Measurements from ENCODE around the gene WNT11. TPM values are rescaled to one million over a fixed set of nuclear protein-coding genes. Genes with fewer than 3 reads are reported as not detected.

Gene WNT11
- polyA plus RNA-seq, 1 of the 3 experiments (the other 2 are of a cell fraction): 0.43 TPM

DNA sequence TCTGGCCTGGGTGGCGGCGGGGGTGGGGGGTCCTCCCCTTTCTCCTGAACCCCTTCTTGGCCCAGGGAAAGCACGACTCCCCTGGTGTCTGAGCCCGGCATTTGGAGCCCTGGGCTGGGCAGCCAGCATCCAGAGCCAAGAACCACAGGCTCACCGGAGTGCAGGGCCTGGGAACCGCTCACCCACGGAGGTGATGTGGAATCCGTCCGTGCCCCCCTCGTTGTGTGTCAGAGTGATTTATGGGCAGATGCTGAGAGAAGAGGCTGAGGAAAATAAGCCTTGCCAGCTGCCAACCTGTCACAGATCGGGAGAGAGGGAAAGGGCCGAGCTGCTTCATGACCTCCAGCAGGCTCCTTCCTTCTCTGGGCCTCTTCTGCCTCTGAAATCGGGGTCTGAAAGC lies 33.7 kb downstream of the WNT11 start:
- Histone ChIP-seq H2AFZ (ENCODE audit: low read depth) (no peak overlapping the region), H3K9me2 (no peaks in the 10 kb centered on the region), H3K79me2 (ENCODE audit: insufficient read depth) (no peaks in the 10 kb centered on the region), H3K4me3 (ENCODE audit: low read depth in 2 of 2, low read length in 1 of 2) (no peak overlapping the region), H3K9me3 (no peaks in the 10 kb centered on the region), H4K20me1 (ENCODE audit: insufficient read depth) (no peaks in the 10 kb centered on the region), H3K36me3 (replicated peaks in 1 of 2; ENCODE audit: control insufficient read depth in 1 of 2, insufficient read depth in 2 of 2, low read length in 1 of 2) (no peaks in the 10 kb centered on the region), H3K4me2 (no peak overlapping the region), H3F3A (replicated peaks; ENCODE audit: insufficient read depth) (no peaks in the 10 kb centered on the region), H3K27me3 (ENCODE audit: insufficient read depth) (no peaks in the 10 kb centered on the region), H3K9ac (no peak overlapping the region), H3K27ac (ENCODE audit: low read depth in 2 of 2, low read length in 1 of 2) (no peak overlapping the region), H3K4me1 (ENCODE audit: control insufficient read depth in 1 of 2, insufficient read depth in 2 of 2, low read depth in 1 of 2, low read length in 1 of 2) (peaks cover 0 to 26% of the 10 kb centered on the region in 2 experiments; a peak in 1 of 4 replicates)
- ChIA-PET POLR2A (no interaction called here), CTCF (interaction anchor here (1.5 kb wide), 1 partner anchor 37 kb away, joined by 7 read pairs; no protein-coding TSS in a partner anchor)
- TF ChIP-seq SMC3 (IDR thresholded peaks at IDR 0.05; ENCODE audit: low read depth, low read length) (no peak), RCOR1 (IDR thresholded peaks at IDR 0.05; ENCODE audit: low read length) (no peak), RFX5 (IDR thresholded peaks at IDR 0.05; ENCODE audit: low read length) (no peak), NRF1 (IDR thresholded peaks at IDR 0.05; ENCODE audit: low read depth, low read length) (no peak), GATA2 (CRISPR knock-in tag; IDR thresholded peaks at IDR 0.05) (no peak), YY1 (IDR thresholded peaks at IDR 0.05; ENCODE audit: low read depth) (no peak), POLR2AphosphoS5 (IDR thresholded peaks at IDR 0.05; ENCODE audit: low read depth, low read length) (no peak), FOXM1 (IDR thresholded peaks at IDR 0.05; ENCODE audit: low read depth) (no peak), GABPA (IDR thresholded peaks at IDR 0.05; ENCODE audit: low read depth) (no peak), TCF12 (IDR thresholded peaks at IDR 0.05) (no peak), CHD2 (IDR thresholded peaks at IDR 0.05; ENCODE audit: low read length, partially characterized antibody) (no peak)
- TF ChIP-seq, protein P1, sequence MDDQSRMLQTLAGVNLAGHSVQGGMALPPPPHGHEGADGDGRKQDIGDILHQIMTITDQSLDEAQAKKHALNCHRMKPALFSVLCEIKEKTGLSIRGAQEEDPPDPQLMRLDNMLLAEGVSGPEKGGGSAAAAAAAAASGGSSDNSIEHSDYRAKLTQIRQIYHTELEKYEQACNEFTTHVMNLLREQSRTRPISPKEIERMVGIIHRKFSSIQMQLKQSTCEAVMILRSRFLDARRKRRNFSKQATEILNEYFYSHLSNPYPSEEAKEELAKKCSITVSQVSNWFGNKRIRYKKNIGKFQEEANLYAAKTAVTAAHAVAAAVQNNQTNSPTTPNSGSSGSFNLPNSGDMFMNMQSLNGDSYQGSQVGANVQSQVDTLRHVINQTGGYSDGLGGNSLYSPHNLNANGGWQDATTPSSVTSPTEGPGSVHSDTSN (IDR thresholded peaks at IDR 0.05): no peak
- TF ChIP-seq, protein P2, sequence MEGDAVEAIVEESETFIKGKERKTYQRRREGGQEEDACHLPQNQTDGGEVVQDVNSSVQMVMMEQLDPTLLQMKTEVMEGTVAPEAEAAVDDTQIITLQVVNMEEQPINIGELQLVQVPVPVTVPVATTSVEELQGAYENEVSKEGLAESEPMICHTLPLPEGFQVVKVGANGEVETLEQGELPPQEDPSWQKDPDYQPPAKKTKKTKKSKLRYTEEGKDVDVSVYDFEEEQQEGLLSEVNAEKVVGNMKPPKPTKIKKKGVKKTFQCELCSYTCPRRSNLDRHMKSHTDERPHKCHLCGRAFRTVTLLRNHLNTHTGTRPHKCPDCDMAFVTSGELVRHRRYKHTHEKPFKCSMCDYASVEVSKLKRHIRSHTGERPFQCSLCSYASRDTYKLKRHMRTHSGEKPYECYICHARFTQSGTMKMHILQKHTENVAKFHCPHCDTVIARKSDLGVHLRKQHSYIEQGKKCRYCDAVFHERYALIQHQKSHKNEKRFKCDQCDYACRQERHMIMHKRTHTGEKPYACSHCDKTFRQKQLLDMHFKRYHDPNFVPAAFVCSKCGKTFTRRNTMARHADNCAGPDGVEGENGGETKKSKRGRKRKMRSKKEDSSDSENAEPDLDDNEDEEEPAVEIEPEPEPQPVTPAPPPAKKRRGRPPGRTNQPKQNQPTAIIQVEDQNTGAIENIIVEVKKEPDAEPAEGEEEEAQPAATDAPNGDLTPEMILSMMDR (IDR thresholded peaks at IDR 0.05): no peak
- TF ChIP-seq, protein P3, sequence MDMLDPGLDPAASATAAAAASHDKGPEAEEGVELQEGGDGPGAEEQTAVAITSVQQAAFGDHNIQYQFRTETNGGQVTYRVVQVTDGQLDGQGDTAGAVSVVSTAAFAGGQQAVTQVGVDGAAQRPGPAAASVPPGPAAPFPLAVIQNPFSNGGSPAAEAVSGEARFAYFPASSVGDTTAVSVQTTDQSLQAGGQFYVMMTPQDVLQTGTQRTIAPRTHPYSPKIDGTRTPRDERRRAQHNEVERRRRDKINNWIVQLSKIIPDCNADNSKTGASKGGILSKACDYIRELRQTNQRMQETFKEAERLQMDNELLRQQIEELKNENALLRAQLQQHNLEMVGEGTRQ (IDR thresholded peaks at IDR 0.05; ENCODE audit: borderline replicate concordance, low read depth, low read length): no peak
- DNase-seq: peak; percentile 63
- 57% methylated on average over 13 of the region's 13 CpGs for WGBS (ENCODE audit: low lambda C conversion rate)

DNA sequence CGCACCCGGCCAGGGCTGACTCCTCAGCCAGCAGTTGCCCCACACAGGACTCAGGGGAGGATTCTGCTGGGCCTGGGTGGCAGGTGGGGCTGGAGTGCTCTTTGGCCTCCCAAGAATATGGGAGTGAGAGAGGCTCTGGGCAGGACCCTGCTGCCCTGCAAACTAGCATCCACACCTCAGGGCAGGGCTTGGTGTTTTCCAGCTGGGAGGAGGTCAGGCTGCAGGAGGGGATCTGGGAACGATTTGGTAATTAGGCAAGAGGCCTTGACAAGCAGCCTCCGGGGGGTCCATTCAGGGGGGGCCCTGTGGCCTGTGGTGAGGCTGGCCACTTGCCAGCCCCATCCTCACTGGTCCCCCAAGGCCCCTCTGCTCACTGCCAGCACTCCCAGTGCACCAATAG lies 35.8 kb downstream of the WNT11 start:
- Histone ChIP-seq H4K20me1 (ENCODE audit: insufficient read depth) (no peaks in the 10 kb centered on the region), H3F3A (replicated peaks; ENCODE audit: insufficient read depth) (no peaks in the 10 kb centered on the region), H3K27me3 (ENCODE audit: insufficient read depth) (no peaks in the 10 kb centered on the region), H3K4me1 (ENCODE audit: control insufficient read depth in 1 of 2, insufficient read depth in 2 of 2, low read depth in 1 of 2, low read length in 1 of 2) (peaks cover 0 to 18% of the 10 kb centered on the region in 2 experiments; a peak in 1 of 4 replicates), H3K4me2 (no peak overlapping the region), H3K4me3 (ENCODE audit: low read depth in 2 of 2, low read length in 1 of 2) (no peak overlapping the region), H3K9me3 (no peaks in the 10 kb centered on the region), H3K9me2 (no peaks in the 10 kb centered on the region), H3K79me2 (ENCODE audit: insufficient read depth) (no peaks in the 10 kb centered on the region), H3K27ac (ENCODE audit: low read depth in 2 of 2, low read length in 1 of 2) (no peak overlapping the region), H3K36me3 (replicated peaks in 1 of 2; ENCODE audit: control insufficient read depth in 1 of 2, insufficient read depth in 2 of 2, low read length in 1 of 2) (no peaks in the 10 kb centered on the region), H3K9ac (no peak overlapping the region), H2AFZ (ENCODE audit: low read depth) (no peak overlapping the region)
- WGBS (ENCODE audit: low lambda C conversion rate): no CpG with 5 or more reads among the region's 4 CpGs
- ChIA-PET CTCF (interaction anchor here (1.0 to 1.7 kb wide), 2 partner anchors 12 to 273 kb away, joined by 4 read pairs; no protein-coding TSS in a partner anchor), POLR2A (no interaction called here)
- DNase-seq: peak; percentile 66
- TF ChIP-seq RCOR1 (IDR thresholded peaks at IDR 0.05; ENCODE audit: low read length) (no peak), RXRA (IDR thresholded peaks at IDR 0.05; ENCODE audit: borderline replicate concordance, low read depth) (no peak), FOXM1 (IDR thresholded peaks at IDR 0.05; ENCODE audit: low read depth) (no peak), FOSL2 (IDR thresholded peaks at IDR 0.05; ENCODE audit: borderline replicate concordance, low read depth) (no peak), JUND (IDR thresholded peaks at IDR 0.05) (no peak), EZH2phosphoT487 (IDR thresholded peaks at IDR 0.05; ENCODE audit: borderline replicate concordance, low read depth) (no peak), RFX5 (IDR thresholded peaks at IDR 0.05; ENCODE audit: low read length) (no peak), TAF1 (IDR thresholded peaks at IDR 0.05; ENCODE audit: borderline replicate concordance, low read depth, low read length) (no peak)
- TF ChIP-seq, protein P4, sequence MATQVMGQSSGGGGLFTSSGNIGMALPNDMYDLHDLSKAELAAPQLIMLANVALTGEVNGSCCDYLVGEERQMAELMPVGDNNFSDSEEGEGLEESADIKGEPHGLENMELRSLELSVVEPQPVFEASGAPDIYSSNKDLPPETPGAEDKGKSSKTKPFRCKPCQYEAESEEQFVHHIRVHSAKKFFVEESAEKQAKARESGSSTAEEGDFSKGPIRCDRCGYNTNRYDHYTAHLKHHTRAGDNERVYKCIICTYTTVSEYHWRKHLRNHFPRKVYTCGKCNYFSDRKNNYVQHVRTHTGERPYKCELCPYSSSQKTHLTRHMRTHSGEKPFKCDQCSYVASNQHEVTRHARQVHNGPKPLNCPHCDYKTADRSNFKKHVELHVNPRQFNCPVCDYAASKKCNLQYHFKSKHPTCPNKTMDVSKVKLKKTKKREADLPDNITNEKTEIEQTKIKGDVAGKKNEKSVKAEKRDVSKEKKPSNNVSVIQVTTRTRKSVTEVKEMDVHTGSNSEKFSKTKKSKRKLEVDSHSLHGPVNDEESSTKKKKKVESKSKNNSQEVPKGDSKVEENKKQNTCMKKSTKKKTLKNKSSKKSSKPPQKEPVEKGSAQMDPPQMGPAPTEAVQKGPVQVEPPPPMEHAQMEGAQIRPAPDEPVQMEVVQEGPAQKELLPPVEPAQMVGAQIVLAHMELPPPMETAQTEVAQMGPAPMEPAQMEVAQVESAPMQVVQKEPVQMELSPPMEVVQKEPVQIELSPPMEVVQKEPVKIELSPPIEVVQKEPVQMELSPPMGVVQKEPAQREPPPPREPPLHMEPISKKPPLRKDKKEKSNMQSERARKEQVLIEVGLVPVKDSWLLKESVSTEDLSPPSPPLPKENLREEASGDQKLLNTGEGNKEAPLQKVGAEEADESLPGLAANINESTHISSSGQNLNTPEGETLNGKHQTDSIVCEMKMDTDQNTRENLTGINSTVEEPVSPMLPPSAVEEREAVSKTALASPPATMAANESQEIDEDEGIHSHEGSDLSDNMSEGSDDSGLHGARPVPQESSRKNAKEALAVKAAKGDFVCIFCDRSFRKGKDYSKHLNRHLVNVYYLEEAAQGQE (IDR thresholded peaks at IDR 0.05; ENCODE audit: low read depth, low read length): no peak
- TF ChIP-seq, protein P1 (IDR thresholded peaks at IDR 0.05): no peak
